ENCODE data around the gene SPG7. TPM values are rescaled to one million over a fixed set of nuclear protein-coding genes. Genes with fewer than 3 reads are reported as not detected.

The SPG7 gene
- total and polyA plus RNA-seq, 2 of the 4 experiments (the other 2 are of a cell fraction): 94.6 to 96.8 TPM

- H3K27me3 ChIP-seq (ENCODE audit: control insufficient read depth, insufficient read depth, low read length): no peaks in the 10 kb centered on the region
- no peak overlapping the region for H3K9ac ChIP-seq (ENCODE audit: low read depth, low read length)
- no peak overlapping the region for H2AFZ ChIP-seq (replicated peaks; ENCODE audit: low read length, poor library complexity)
- no peak overlapping the region for H3K56ac ChIP-seq (ENCODE audit: extremely low read depth, insufficient read depth, low read length)
- H3K23ac ChIP-seq (ENCODE audit: low read depth, low read length): no peak overlapping the region
- no peak overlapping the region for H3K4me3 ChIP-seq (ENCODE audit: insufficient read depth, low read depth, low read length)
- no peaks in the 10 kb centered on the region for H3K9me3 ChIP-seq (ENCODE audit: control insufficient read depth, insufficient read depth, low read length)
- H4K91ac ChIP-seq (ENCODE audit: insufficient read depth, low read depth, low read length): no peak overlapping the region
- H3K4me1 ChIP-seq (ENCODE audit: control insufficient read depth, insufficient read depth, low read length): peaks cover 25% of the 10 kb centered on the region
- no peak overlapping the region for H2AK5ac ChIP-seq (ENCODE audit: low read depth, low read length)
- H4K5ac ChIP-seq (ENCODE audit: low read depth, low read length): no peak overlapping the region
- WGBS, 2 experiments (ENCODE audit: extremely low coverage in 2 of 2, insufficient read length in 1 of 2): no CpG with 5 or more reads among the region's 2 CpGs
- H3K18ac ChIP-seq (ENCODE audit: low read depth, low read length): no peak overlapping the region
- H3K79me1 ChIP-seq (ENCODE audit: low read depth in 1 of 2, low read length in 2 of 2): peaks cover 0 to 70% of the 10 kb centered on the region in 2 experiments; a peak in 2 of 4 replicates
- TF ChIP-seq MXI1 (IDR thresholded peaks at IDR 0.05; ENCODE audit: borderline replicate concordance, low read depth, low read length): no peak
- no peak for TF ChIP-seq SMC3 (IDR thresholded peaks at IDR 0.05; ENCODE audit: low read depth, low read length)
- no peak for TF ChIP-seq CTCF (conservative IDR thresholded peaks at IDR 0.05; ENCODE audit: low read depth, low read length)
- TF ChIP-seq CEBPB (IDR thresholded peaks at IDR 0.05; ENCODE audit: low read depth, low read length): no peak
- TF ChIP-seq MAZ (IDR thresholded peaks at IDR 0.05; ENCODE audit: borderline replicate concordance, low read depth, low read length): no peak
- TF ChIP-seq POLR2A (IDR thresholded peaks at IDR 0.05; ENCODE audit: low read depth, low read length): no peak
- TF ChIP-seq USF2 (IDR thresholded peaks at IDR 0.05; ENCODE audit: low read depth, low read length): no peak
- no peak for TF ChIP-seq RCOR1 (IDR thresholded peaks at IDR 0.05; ENCODE audit: insufficient replicate concordance, low read length)
- no peak for TF ChIP-seq RAD21 (IDR thresholded peaks at IDR 0.05; ENCODE audit: low read length)
- no peak for TF ChIP-seq MAFK (IDR thresholded peaks at IDR 0.05; ENCODE audit: low read depth, low read length)
- no peak for TF ChIP-seq ELK1 (IDR thresholded peaks at IDR 0.05; ENCODE audit: borderline replicate concordance, low read depth, low read length)
- TF ChIP-seq FOS (IDR thresholded peaks at IDR 0.05; ENCODE audit: low read depth, low read length): no peak
- peaks cover 99% of the 10 kb centered on the region for H4K20me1 ChIP-seq (ENCODE audit: insufficient read depth, low read length)
- no peak overlapping the region for H3K4me2 ChIP-seq (ENCODE audit: low read depth, low read length)
- no peak overlapping the region for H2BK120ac ChIP-seq (ENCODE audit: low read depth, low read length)
- ATAC-seq (ENCODE audit: low read depth): no peak
- H3K14ac ChIP-seq (replicated peaks; ENCODE audit: low read depth, low read length): no peak overlapping the region
- H3K4ac ChIP-seq (ENCODE audit: low read depth, low read length): no peak overlapping the region
- no peak overlapping the region for H3K27ac ChIP-seq (ENCODE audit: insufficient read depth, low read length)
- dilution Hi-C loops (cut with HindIII; ENCODE audit: low sequenced_read_pairs, unreplicated experiment) (no loop called here), in situ Hi-C loops (cut with MboI; ENCODE audit: low sequenced_read_pairs) (no loop called here), intact Hi-C loops (cut with micrococcal nuclease) (no loop called here)
- H3K36me3 ChIP-seq (ENCODE audit: control insufficient read depth, insufficient read depth, low read length): no peaks in the 10 kb centered on the region
- BruUV-seq (replicated peaks): no TSS peak
- DNase-seq: no peak
- H2BK5ac ChIP-seq (ENCODE audit: low read depth, low read length, poor library complexity, severe bottlenecking): no peak overlapping the region
- peaks cover 55% of the 10 kb centered on the region for H3K9me1 ChIP-seq (ENCODE audit: insufficient read depth, low read length)
- POLR2A ChIA-PET (ENCODE audit: unreplicated experiment): no interaction called here
- no peak overlapping the region for H2BK15ac ChIP-seq (ENCODE audit: low read depth, low read length)
- H4K8ac ChIP-seq (ENCODE audit: low read depth in 2 of 2, low read length in 2 of 2): no peak overlapping the region
- no peak overlapping the region for H2AK9ac ChIP-seq (replicated peaks; ENCODE audit: low read depth, low read length, poor library complexity)
- no peak overlapping the region for H2BK20ac ChIP-seq (ENCODE audit: low read depth, low read length)
- CTCF ChIA-PET: no interaction called here
Observed at GRCh38 chr16:89472711-89473075, 35.5 kb upstream of the SPG7 start.

All from IMR-90 (cell line).